Measurements from ENCODE around the gene EPGN. TPM values are rescaled to one million over a fixed set of nuclear protein-coding genes. Genes with fewer than 3 reads are reported as not detected.
A peak's percentile ranks its signal among the peaks of the same experiment; 100 is the strongest.
"Not testable (repeated sequence)": the region's sequence is repeated elsewhere in the genome, so short reads cannot be mapped to it uniquely, and the experiment has no call there.

Gene EPGN
- total and polyA plus RNA-seq, 12 donors = 0.03 to 8.4 (median 0.66) TPM; not detected in 9

- Histone ChIP-seq H3K4me1 (peaks cover 0 to 8% (median 0%) of the 10 kb centered on the region in 9 donors), H3K27ac (peak overlapping the region in 1 of 10 donors; percentile 6), H3K36me3 (no peaks in the 10 kb centered on the region), H3K4me3 (no peak overlapping the region), H3K9me3 (peaks cover 0 to 3% (median 0%) of the 10 kb centered on the region in 11 donors), H3K27me3 (no peaks in the 10 kb centered on the region)
- intact Hi-C loops (cut with DNase I) = no loop called here
- 66% methylated on average over 5 of the region's 5 CpGs for WGBS, 2 donors
- no peak for ATAC-seq
- no peak for TF ChIP-seq CTCF (IDR thresholded peaks at IDR 0.05)
- no peak for DNase-seq
Observed at GRCh38 chr4:74335341-74336021, 27.2 kb downstream of the EPGN start.

DNA sequence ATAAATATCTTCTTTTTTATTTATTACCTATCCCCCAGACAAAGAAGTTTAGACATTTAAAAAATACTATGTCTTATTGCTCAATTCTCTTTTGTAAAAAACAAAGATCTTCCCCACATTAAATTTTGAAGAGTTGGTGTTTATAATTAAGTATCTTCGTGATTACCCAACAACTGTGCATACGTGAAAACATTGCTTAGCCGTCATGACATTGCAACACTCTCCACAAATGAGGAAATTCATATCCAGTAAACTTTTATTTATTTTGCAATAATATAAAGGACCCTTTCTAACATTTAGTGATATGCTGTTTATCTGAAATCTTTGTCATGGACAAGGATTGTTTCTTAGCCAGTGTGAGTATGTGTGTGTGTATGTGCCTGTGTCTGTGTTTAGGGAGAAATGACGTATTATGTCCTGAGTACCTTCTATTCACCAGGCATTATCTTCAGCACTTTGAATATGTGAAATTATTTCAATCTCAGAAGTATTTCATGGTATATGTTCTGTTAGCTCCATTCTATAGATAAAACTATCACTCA lies 30.6 kb downstream of the EPGN start:
- no peak for DNase-seq
- Histone ChIP-seq H3K36me3 (no peaks in the 10 kb centered on the region), H3K4me1 (peaks cover 0 to 8% (median 0%) of the 10 kb centered on the region in 9 donors), H3K4me3 (no peak overlapping the region), H3K9me3 (peaks cover 0 to 17% (median 3%) of the 10 kb centered on the region in 11 donors), H3K27me3 (no peaks in the 10 kb centered on the region), H3K27ac (peak overlapping the region in 1 of 10 donors; percentile 74)
- intact Hi-C loops (cut with DNase I) = no loop called here
- ATAC-seq = no peak
- 82 to 88% methylated on average over 4 of the region's 4 CpGs for WGBS, 2 donors
- TF ChIP-seq CTCF (IDR thresholded peaks at IDR 0.05) = no peak

- ATAC-seq = no peak
- no peak overlapping the region for H3K4me3 ChIP-seq
- TF ChIP-seq CTCF (IDR thresholded peaks at IDR 0.05) = no peak
Observed at GRCh38 chr4:74339501-74339900, 31.2 kb downstream of the EPGN start.

DNA sequence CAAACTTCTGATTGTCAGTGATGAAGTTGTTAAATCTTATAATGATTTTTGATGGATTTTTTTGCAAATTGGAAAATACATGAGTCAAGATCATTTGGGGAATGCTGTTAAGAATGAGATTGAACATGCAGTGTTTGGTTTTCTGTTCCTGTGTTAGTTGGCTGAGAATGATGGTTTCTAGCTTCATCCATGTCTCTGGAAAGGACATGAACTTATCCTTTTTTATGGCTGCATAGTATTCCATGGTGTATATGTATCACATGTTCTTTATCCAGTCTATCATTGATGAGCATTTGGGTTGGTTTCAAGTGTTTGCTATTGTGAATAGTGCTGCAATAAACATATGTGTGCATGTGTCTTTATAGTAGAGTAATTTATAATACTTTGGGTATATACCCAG lies 32.2 kb downstream of the EPGN start:
- intact Hi-C loops (cut with DNase I); H3K36me3 ChIP-seq; H3K27ac ChIP-seq; H3K4me3 ChIP-seq; ATAC-seq; H3K4me1 ChIP-seq; H3K27me3 ChIP-seq; DNase-seq: not testable (repeated sequence)
- peaks cover 0 to 30% (median 9%) of the 10 kb centered on the region in 11 donors for H3K9me3 ChIP-seq

More at GRCh38 chr4:74339501-74339900, 31.2 kb downstream of the EPGN start:
- H3K4me1 ChIP-seq = peaks cover 0 to 8% (median 0%) of the 10 kb centered on the region in 9 donors
- DNase-seq = no peak
- H3K27me3 ChIP-seq = no peaks in the 10 kb centered on the region
- peak overlapping the region in 1 of 10 donors; percentile 74 for H3K27ac ChIP-seq
- peaks cover 0 to 24% (median 6%) of the 10 kb centered on the region in 11 donors for H3K9me3 ChIP-seq
- H3K36me3 ChIP-seq = no peaks in the 10 kb centered on the region
- intact Hi-C loops (cut with DNase I) = no loop called here

GRCh38 chr4:74344031-74344430 lies 35.8 kb downstream of the EPGN start:
- 40 to 79% methylated on average over 1 of the region's 1 CpG for WGBS, 2 donors
- intact Hi-C loops (cut with DNase I) = no loop called here

More at GRCh38 chr4:74344031-74344430, 35.8 kb downstream of the EPGN start:
- no peaks in the 10 kb centered on the region for H3K27me3 ChIP-seq
- H3K27ac ChIP-seq = no peak overlapping the region
- H3K4me3 ChIP-seq = no peak overlapping the region
- TF ChIP-seq CTCF (IDR thresholded peaks at IDR 0.05) = no peak
- peaks cover 0 to 30% (median 9%) of the 10 kb centered on the region in 11 donors for H3K9me3 ChIP-seq
- no peaks in the 10 kb centered on the region for H3K36me3 ChIP-seq
- peaks cover 0 to 8% (median 0%) of the 10 kb centered on the region in 9 donors for H3K4me1 ChIP-seq
- DNase-seq (no peak), ATAC-seq (no peak)

All from heart right ventricle (tissue), 16 donors.